GM18907 (cell line): Measurements from ENCODE around the gene TMEM178B.

Source experiments
- ATAC-seq: cut with Tn5 transposase; IDR thresholded peaks from one replicate; pipeline ENCODE4 v1.9.1; 2021; ENCODE audit warnings: mild to moderate bottlenecking, moderate library complexity; ENCODE audit not compliant: unreplicated experiment

The TMEM178B gene

DNA sequence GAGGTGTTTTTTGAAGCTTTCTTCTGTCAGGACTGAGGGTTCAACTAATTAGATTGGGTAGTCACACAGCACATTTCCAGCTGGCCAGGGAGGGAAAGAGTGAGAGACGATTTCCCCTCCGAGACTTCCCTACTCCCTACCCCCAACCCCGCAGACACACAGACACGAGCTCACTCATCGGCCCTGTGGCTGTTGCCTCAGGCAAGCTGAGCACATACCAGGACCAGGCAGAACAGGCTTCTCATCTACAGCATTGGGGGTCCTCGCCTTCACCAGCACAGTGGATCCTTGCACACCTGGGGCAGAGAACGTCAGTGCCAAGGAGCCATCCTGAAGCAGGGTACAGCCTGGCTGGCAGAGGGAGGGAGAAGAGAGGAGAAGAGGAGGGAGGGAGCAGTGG is 144.1 kb downstream of the TMEM178B start:
- no peak for ATAC-seq

DNA sequence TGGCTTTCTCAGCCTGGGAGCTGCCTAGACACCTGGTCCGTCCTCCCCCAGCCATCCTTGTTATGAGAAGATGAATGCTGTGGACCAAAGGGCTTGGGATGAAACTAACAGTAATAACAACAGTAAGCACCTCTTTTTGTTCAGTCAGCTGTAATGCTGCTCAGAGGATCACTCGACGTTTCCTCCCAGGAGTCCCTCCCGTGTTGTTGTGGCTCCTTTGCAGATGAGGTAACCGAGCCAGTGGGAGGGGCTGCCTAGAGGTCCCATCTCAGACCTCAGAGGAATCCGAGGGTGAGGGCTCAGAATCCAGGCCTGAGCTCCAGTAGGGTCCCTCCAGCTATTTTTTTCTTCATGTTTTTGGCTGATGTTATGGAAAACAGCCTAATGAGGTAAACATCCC is 145.1 kb downstream of the TMEM178B start:
- ATAC-seq: no peak

DNA sequence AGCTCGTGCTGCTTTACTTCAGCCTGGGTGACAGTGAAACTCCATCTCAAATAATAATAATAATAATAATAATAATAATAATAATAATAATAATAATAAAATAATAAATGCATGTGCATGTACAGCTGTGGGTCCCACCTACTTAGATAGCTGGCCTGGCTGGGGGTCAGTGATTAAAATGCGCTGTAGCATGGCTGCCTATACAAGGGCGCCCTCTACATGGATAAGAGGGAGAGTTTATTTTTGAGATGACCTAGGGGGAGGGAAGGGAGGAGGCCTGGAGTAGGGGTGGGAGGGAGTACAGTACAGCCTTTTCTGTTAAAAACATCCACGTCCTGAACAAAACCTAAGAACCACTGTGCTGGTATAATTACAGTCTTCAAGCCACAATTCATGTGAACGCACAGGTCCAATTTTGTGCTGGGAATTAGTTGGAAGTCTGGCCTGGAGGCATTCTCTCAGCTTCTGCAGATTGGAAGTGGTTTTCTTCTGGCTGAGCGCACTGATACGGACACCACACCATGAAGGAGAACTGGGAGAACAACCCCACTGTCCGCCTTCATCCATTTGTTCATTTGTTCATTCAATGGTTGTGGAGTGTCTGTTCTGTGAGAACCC is 146.5 kb downstream of the TMEM178B start:
- ATAC-seq: no peak

DNA sequence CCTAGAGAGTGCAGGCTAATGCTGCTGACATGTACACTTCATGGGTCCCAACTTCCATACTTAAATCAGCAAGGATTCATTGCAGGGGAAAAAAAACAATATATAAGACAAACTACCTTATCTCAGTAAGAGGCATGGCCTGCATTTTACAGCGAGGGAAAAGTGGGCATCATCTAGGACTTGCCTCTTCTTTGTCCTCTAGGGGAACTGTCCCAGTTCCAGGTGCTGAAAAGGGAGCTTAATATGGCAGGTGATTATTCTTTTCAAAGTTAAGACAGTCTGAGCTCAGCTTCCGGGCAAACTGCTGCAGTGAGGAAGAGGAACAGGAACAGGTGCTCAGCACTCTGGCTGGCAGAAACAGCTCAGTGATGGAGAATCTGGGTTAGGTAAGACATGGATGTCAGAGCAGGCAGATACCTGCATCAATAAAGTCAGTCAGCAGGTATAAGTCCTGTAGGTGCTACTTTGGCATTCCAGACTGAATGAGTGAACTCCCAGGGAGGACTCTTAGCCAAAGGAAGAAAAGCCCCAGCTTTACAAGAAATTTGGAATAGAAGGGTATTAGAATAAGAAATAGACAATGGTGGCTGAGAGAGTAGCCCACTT is 147.2 kb downstream of the TMEM178B start:
- no peak for ATAC-seq

DNA sequence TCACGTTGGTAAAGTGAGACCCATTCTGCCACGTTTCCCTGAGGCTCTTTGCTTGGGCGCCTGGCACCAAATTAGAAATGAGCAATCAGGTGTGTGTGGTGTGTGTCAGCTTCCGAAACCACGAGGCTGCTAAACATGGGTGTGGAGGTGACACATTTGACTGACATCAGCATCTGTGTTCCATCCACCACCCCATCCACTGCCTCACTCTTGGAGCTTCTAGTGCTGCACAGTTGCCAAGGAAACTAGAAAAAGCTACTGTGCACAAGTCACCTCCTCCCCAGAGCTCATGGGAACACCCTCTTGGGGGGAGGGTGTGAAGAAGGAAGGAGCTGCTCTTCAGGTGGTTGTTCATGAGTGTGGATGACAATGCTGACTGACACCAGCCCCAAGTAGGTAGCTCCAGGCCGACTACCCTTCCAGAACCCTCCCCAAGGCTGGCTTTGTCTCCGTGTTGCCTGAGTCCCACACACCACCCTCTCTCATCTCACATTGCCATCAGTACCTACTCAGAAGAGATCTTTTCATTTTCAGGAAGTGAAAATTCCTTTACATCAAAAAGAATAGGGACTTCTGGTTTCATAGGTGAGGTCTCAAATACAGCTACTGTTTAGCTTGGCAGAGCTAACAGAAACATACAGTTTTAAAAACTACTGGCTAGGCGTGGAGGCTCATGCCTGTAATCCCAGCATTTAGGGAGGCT is 152.2 kb downstream of the TMEM178B start:
- no peak for ATAC-seq

DNA sequence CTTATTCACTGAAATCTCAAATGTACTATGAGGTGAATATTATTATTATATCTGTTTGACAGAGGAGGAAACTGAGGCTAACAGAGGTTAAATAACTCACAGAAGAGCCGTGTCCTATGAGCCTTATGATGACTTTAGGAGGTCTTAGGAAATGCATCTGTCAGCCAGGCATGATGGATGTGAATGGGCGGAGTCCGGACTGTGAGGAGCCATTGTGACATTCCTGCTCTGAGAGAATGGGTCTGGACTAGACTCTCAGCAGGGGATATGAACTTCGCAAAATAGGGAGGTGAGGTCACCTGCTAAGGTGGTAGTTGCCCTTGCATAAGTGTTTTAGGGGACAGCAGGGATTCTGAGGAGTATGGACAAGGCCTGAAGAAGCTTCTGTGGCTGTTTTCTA is 153.6 kb downstream of the TMEM178B start:
- no peak for ATAC-seq

DNA sequence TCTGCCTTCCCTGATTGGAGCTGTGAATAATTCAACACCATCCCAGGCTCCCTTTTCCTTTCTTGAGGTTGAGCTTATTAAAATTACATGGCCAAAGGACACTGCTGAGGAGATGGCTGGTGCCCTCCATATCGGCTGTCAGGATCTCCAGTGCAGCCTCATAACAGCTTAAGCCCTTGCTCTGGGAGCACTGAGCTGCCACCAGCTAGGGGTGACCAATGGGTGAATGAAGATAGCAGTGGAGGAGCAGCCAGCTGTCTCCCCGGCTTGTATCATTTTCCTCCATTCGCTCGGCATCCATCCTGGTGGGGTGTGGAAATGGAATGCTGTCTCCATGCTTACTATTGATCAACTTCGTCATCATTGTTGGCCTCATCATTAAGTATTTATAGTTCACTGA is 154.6 kb downstream of the TMEM178B start:
- no peak for ATAC-seq

DNA sequence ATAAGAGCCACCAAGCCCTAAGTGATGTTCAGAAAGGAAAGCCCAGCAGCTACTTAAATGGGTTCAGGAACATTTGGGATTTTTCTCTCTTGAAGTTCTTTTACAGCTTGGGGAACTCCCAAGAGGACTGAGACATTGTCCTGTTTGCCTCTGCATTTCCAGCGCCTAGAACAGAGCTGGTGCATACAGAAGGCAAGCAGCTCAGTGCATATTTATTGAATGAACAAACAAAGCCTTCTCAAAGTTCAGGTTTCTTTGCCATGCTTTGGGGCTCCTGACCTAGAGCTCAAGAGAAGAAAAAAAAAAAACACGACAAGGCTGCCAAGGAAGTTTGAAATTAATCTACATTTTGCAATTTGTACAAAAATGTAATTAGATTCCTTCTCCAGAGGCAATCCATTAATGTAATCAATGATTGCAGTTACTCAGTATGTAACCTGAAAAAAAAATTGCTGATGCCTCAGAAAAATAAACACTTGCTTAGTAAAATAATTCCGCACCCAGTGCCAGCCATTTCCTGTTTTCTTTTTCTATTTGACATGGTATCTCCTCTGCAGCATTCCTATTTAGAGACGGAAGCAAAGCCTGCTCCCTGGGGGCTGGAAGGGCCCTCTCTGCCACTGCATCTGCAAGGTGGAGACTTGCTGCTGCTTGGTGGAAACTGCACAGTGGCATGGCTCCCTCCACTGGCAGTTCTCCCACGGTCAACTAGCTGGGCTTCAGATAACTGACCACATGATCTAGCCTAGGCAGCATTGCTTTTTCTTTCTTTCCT is 157.3 kb downstream of the TMEM178B start:
- no peak for ATAC-seq

DNA sequence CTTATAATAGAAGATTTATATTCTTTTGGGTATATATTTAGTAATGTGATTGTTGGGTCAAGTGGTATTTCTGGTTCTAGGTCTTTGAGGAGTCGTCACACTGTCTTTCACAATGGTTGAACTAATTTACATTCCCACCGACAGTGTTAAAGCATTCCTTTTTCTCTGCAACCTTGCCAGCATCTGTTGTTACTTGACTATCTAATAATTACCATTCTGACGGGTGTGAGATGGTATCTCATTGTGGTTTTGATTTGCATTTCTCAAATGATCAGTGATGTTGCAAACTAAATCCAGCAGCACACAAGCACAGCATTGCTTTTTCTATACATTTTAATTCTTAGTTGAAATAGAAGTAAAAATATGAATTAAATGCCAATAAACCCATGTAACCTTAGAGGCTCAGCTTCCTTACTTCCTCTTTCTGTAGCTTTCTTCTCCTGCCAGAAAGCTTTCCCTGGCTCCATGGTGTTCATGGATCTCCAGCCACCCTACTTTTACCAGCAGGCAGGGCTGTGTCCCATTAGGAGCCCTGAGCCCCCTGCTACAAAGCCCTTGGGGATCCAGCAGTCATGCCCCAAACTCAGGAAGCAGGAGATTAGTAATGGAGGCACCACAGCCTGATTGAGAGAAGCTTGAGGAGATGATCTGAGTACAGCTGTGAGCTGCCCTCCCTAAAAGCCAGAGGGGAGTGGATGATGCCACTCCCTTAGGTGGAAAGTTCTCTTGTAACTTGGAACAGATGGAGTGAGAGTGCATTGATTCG is 158.6 kb downstream of the TMEM178B start:
- no peak for ATAC-seq

DNA sequence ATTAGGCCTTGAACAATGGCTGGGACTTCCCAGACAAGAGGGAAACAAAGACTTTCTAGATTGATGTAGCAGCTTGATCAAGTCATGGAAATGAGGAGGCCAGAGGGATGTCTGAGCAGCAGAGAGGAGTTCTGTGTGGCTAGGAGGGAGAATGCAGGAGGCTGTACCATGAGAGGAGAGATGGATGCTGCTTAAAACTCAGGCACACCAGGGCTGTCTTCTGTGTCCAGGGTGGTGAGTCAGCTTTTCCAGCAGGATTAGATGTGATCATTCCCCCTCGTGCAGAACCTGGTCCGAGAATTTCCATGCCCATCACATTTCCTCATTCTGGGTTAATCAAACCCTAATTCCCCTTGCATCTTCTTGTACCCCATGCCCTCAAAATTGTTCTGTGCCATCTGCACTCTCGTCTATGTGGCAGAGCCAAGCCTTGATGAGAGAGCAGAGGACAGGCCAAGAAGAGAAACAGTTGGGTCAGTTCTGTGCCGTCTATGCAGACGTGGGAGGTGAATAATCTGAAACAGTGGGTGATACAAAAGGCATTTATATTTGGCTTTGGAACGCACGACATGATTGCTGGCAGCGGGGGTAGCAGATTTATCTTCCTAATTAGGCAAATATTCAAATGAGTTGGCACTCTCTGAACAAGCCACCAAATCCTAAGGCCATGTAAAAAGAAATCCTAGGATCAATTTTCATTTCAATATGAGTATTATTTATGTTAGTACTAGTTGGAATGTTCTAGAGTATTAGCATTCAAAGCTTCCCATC is 160.7 kb downstream of the TMEM178B start:
- no peak for ATAC-seq

DNA sequence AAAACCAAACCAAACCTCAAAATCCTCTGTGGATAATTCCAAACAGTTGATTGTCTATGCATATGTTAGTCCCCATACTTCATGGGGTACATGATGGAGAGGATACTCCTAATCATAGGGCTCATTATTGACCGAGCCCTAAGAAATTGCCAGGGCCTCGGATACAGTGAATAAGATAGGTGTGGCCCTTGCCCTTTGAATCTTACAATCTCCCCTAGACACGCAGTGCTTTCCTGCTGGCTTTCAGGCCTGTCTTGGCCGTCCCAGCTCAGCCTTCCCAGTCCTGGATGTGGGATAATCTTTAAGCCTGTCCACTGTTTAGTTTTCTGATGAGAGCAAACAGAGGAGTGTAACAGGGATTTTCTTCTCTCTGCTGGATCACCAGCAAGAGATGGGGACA is 161.8 kb downstream of the TMEM178B start:
- ATAC-seq: no peak

DNA sequence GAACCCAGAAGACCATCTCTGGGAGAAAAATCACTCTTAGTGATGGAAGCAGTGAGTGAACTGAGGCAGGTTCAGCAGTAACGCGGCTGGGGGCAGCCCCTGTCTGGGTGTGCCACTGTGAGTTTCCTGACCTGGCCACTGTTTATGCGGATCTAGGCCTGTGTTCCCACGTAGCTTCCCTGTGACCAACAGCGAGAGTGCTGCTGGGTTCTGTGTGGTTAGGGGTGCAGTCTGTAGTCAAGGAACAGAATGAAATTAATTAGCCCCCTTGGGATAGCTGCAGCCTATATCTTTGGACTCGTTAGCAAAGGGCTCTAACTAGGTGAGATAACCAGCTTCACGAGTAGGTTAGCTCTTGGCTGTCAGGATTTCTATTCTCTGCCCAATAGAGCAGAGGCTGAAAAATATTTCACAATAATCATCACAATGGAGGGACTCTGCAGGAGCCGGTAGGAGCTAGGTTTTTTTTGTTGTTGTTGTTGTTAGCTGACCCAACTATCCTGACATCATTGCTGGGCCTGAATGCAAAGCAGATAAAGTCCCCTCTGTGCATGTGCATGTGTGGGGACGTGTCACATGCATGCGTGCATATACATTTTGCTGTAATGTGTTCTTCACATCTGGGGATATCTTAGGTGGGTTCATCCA is 164.9 kb downstream of the TMEM178B start:
- no peak for ATAC-seq

DNA sequence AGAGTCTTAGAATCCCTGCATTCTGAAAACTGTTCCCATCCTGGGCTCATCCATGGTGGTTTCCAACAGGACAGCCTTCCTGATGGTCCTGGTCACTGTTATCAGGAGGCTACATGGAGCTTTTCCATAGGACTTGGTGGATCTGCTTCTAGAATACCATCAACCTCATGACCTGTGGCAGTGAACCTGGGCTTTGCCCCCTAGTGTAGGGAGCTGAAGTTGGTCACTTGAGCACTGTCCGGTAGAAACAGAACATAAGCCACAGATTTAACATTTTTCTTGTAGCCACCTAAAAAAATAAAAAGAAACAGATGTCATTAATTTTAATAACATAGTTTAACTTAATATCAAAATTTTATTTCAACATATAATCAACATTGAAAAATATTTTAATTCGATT is 165.8 kb downstream of the TMEM178B start:
- ATAC-seq: no peak

DNA sequence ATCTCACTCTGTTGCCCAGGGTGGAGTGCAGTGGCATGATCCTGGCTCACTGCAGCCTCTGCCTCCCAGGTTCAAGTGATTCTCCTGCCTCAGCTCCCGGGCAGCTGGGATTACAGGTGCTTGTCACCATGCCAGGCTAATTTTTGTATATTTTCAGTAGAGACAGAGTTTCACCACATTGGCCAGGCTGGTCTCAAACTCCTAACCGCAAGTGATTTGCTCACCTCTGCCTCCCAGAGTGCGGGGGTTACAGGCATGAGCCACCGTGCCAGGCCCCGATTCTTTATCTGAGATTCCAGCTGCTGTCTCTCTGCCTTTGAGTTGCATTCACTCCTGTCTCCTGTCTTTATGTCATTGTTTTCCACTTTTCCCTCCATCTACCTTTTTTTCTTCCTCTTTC is 168.7 kb downstream of the TMEM178B start:
- no peak for ATAC-seq

DNA sequence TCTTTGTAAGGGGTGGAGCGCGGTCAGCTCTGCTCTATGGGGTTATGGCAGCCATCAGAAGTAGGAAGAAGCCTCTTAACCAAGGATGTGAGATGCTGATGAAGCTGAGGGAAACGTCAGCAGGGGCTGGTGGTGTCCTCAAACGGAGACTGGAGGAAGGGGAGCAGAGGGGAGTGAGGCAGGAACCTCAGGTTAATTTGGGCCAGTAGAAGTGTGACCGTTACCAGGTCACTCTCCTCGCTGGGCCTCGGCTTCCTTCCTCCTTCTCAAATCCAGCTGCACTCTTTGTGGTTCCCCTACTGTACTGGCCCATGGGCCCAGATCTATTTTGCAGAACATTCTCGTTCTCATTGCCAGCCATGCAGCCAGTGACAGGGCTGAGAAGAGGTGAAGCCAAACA is 169.5 kb downstream of the TMEM178B start:
- ATAC-seq: no peak

DNA sequence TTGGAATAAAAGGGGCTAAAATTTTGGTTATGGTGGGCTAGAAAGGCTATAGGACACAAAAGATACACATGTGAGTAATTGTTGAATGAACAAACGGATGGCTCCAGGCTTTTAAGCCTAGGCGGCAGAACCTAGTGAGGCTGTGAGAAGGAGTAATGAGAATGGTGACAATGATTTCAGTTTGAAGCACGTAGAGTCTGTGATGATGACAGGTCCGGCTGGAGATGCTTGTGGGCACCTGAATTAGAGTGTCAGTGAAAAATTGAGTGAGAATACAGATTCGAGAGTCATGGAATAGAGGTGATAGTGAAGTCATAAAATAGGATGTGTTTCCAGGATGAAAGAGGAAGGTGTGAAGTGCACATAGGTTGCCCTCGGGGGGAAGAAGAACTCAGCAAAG is 170.6 kb downstream of the TMEM178B start:
- no peak for ATAC-seq

DNA sequence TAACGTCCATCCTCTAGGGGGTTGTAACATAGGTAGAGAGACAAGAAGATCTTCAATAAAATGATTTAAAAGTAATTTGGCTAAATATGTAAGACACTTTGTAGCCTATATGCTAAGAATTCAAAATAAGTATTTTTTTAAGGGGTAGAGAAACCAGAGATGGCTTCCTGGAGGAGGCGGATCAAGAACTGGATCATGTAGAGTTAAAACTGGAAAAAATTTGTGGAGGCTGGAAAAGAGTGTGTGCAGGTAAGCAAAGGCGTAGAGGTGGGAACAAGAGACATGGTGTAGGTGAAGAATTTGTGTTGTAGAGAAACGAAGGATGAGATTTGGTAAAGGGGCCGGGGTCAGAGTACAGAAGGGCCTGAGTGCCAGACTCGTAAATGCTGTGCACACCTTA is 172.6 kb downstream of the TMEM178B start:
- ATAC-seq: no peak

DNA sequence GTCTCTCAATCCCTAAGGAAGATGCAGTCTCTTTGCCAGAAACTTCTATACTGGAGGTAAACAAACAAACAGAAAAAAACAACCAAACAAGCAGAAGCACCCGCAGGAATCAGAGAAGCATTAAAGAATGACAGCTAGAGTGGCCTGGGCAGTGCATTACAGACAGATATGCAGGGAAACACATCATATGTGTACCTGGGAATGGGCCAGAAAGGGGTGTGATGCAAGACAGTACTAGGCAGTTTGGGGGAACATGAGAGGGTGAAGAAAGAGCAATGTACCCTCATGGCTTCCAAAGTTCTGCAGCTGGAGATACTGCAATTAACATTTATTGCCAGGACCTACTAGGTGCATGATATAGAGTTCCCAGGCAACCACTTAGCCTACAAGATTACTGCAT is 177.3 kb downstream of the TMEM178B start:
- ATAC-seq: no peak

DNA sequence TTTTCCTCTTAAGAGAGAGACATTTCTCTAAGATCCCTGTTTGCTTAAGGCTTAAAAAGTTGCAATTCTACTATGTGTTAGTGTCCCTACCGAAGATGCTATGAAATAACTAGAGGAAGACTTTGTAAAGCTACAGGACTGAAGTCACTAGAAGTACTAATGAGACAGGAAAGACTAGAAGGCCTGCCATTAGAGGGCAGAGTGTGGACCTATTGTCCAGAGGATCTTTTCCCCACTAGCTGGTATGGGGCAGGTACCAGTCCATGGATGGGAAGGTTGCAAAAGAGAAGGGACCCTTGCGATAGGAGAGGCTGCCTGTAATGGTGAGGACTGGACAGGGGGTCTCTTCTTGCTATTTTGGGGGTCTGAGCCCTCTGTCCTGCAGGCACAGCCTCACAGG is 178.1 kb downstream of the TMEM178B start:
- ATAC-seq: no peak

DNA sequence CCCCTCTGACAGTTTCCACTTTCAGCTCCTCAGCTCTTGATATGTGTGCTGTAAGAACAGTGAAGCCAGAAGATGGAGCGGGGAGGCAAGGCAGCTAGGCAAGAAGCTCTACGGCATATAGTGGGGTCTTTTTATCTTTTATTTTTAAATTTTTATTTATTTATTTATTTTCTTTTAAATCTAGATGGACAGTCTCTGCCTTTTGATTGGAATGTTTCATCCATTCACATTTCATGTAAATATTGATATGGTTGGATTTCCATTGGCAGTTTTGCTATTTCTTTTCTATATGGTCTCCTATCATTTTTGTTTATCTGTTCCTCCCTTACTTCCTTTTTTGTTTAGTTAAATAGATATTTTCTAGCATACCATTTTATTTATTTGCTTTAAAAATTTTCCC is 183.7 kb downstream of the TMEM178B start:
- no peak for ATAC-seq
